ENCODE data around the gene PLEKHA1. TPM values are rescaled to one million over a fixed set of nuclear protein-coding genes. Genes with fewer than 3 reads are reported as not detected.
A peak's percentile ranks its signal among the peaks of the same experiment; 100 is the strongest.

The PLEKHA1 gene
- total and polyA plus RNA-seq, 9 donors: 16.7 to 31.1 (median 27.1) TPM

- Histone ChIP-seq H3K27me3 (no peaks in the 10 kb centered on the region), H3K9me3 (no peaks in the 10 kb centered on the region), H3K4me1 (ENCODE audit: insufficient read depth) (peaks cover 26% of the 10 kb centered on the region), H3K4me3 (peak overlapping the region; percentile 57), H3K36me3 (no peaks in the 10 kb centered on the region), H3K27ac (peak overlapping the region in 1 of 2 donors; percentile 90)
- no peak for TF ChIP-seq CTCF (IDR thresholded peaks at IDR 0.05)
- no peak for TF ChIP-seq POLR2A (IDR thresholded peaks at IDR 0.05)
- no peak for TF ChIP-seq EP300 (IDR thresholded peaks at IDR 0.05)
- peak in 1 of 5 donors; percentile 45 for DNase-seq
- intact Hi-C loops (cut with DNase I): loop anchor here in 3 of 4 donors (2.0 to 10.0 kb wide), 3 partner anchors 34 to 101 kb away; partner anchors contain the start of gene DMBT1 (in 1 of the 3)
- 23 to 40% (median 37%) methylated on average over 17 of the region's 17 CpGs for WGBS, 3 donors
Observed at GRCh38 chr10:122463466-122464249, 89.2 kb downstream of the PLEKHA1 start.

GRCh38 chr10:122464250-122464510, 89.7 kb downstream of the PLEKHA1 start:
- 50 to 81% (median 50%) methylated on average over 4 of the region's 4 CpGs for WGBS, 3 donors
- H3K27me3 ChIP-seq: no peaks in the 10 kb centered on the region
- H3K4me3 ChIP-seq: no peak overlapping the region
- H3K9me3 ChIP-seq: no peaks in the 10 kb centered on the region
- peaks cover 23% of the 10 kb centered on the region for H3K4me1 ChIP-seq (ENCODE audit: insufficient read depth)
- H3K36me3 ChIP-seq: no peaks in the 10 kb centered on the region
- TF ChIP-seq POLR2A (IDR thresholded peaks at IDR 0.05) (no peak), EP300 (IDR thresholded peaks at IDR 0.05) (no peak), CTCF (IDR thresholded peaks at IDR 0.05) (no peak)
- peak overlapping the region in 1 of 2 donors; percentile 24 for H3K27ac ChIP-seq
- DNase-seq: no peak
- intact Hi-C loops (cut with DNase I): loop anchor here in 2 of 4 donors (5.0 to 10.0 kb wide), 2 partner anchors 33 to 101 kb away; partner anchors contain the start of gene DMBT1 (in 1 of the 2)

- H3K9me3 ChIP-seq: no peaks in the 10 kb centered on the region
- H3K36me3 ChIP-seq: no peaks in the 10 kb centered on the region
- H3K4me1 ChIP-seq (ENCODE audit: insufficient read depth): peaks cover 23% of the 10 kb centered on the region
- TF ChIP-seq CTCF (IDR thresholded peaks at IDR 0.05) (no peak), POLR2A (IDR thresholded peaks at IDR 0.05) (no peak)
- DNase-seq: no peak
- H3K27ac ChIP-seq: peak overlapping the region in 1 of 2 donors; percentile 24
- WGBS, 3 donors: 75 to 90% (median 76%) methylated on average over 11 of the region's 11 CpGs
- no peak overlapping the region for H3K4me3 ChIP-seq
- H3K27me3 ChIP-seq: no peaks in the 10 kb centered on the region
- intact Hi-C loops (cut with DNase I): loop anchor here in 2 of 4 donors (5.0 to 10.0 kb wide), 2 partner anchors 33 to 100 kb away; partner anchors contain the start of gene DMBT1 (in 1 of the 2)
Observed at GRCh38 chr10:122464586-122464985, 90.1 kb downstream of the PLEKHA1 start.

- H3K27me3 ChIP-seq: no peaks in the 10 kb centered on the region
- intact Hi-C loops (cut with DNase I): loop anchor here in 1 of 4 donors (10.0 kb wide), 1 partner anchor 99 kb away; the partner anchor contains the start of gene DMBT1
- H3K4me3 ChIP-seq: no peak overlapping the region
- no peak overlapping the region for H3K27ac ChIP-seq
- 51 to 61% (median 61%) methylated on average over 6 of the region's 6 CpGs for WGBS, 3 donors
- H3K9me3 ChIP-seq: no peaks in the 10 kb centered on the region
- peaks cover 18% of the 10 kb centered on the region for H3K4me1 ChIP-seq (ENCODE audit: insufficient read depth)
- TF ChIP-seq EP300 (IDR thresholded peaks at IDR 0.05) (no peak), POLR2A (IDR thresholded peaks at IDR 0.05) (no peak), CTCF (IDR thresholded peaks at IDR 0.05) (no peak)
- DNase-seq: no peak
- H3K36me3 ChIP-seq: no peaks in the 10 kb centered on the region
Observed at GRCh38 chr10:122465401-122466040, 91.0 kb downstream of the PLEKHA1 start.
